IMR-90 (cell line): Measurements from ENCODE around the gene ITPKB. TPM values are rescaled to one million over a fixed set of nuclear protein-coding genes. Genes with fewer than 3 reads are reported as not detected.
A peak's percentile ranks its signal among the peaks of the same experiment; 100 is the strongest.

Experiments
- ATAC-seq: fragments of 200-7000 bp; cut with Tn5 transposase; 2 replicates; pipeline ENCODE4 v1.9.1; 2020; ENCODE audit warnings: low read depth, mild to moderate bottlenecking, moderate library complexity
- BruUV-seq: library from RNA; stranded (reverse); fragments of 400-500 nt; replicated peaks from 2 replicates; lab custom pipeline; 2021; lab: Mats Ljungman, UMichigan
- CTCF ChIA-PET: fragments of 300-600 bp; formaldehyde crosslinking; extraction: SDS; loops from one replicate; lab custom pipeline; 2021; ENCODE audit warnings: antibody characterized with exemption; lab: Yijun Ruan, JAX
- POLR2A ChIA-PET: fragments of 300-600 bp; sonication (Branson Sonifier 250); formaldehyde crosslinking; loops from one replicate; lab custom pipeline; 2022; ENCODE audit warnings: antibody characterized with exemption; ENCODE audit not compliant: unreplicated experiment; lab: Charles Lee
- DNase-seq: peaks from one replicate; pipeline ENCODE4 v3.0.0; 2013
- H2AFZ ChIP-seq: replicated peaks from 2 replicates; pipeline ENCODE3; 2013; ENCODE audit warnings: low read length, mild to moderate bottlenecking; ENCODE audit not compliant: poor library complexity
- H2AK5ac ChIP-seq: 2 replicates; pipeline ENCODE4 v1.6.1; 2013; ENCODE audit warnings: low read depth, low read length, inconsistent platforms
- H2AK9ac ChIP-seq: replicated peaks from 2 replicates; pipeline ENCODE3; 2013; ENCODE audit warnings: mild to moderate bottlenecking, low read depth, low read length, moderate library complexity; ENCODE audit not compliant: poor library complexity
- H2BK120ac ChIP-seq: 2 replicates; pipeline ENCODE4 v1.6.1; 2013; ENCODE audit warnings: low read depth, low read length, inconsistent platforms
- H2BK15ac ChIP-seq: 3 replicates; pipeline ENCODE4 v1.6.1; 2013; ENCODE audit warnings: low read depth, low read length, inconsistent platforms
- H2BK20ac ChIP-seq: 2 replicates; pipeline ENCODE4 v1.6.1; 2013; ENCODE audit warnings: low read depth, mild to moderate bottlenecking, inconsistent platforms, low read length, moderate library complexity
- H2BK5ac ChIP-seq: 2 replicates; pipeline ENCODE4 v1.6.1; 2013; ENCODE audit warnings: mild to moderate bottlenecking, low read depth, low read length, inconsistent platforms; ENCODE audit not compliant: poor library complexity, severe bottlenecking
- H3K14ac ChIP-seq: replicated peaks from 2 replicates; pipeline ENCODE4 v1.6.1; 2013; ENCODE audit warnings: low read depth, low read length, inconsistent platforms
- H3K18ac ChIP-seq: 2 replicates; pipeline ENCODE4 v1.6.1; 2013; ENCODE audit warnings: low read depth, low read length, control low read depth
- H3K23ac ChIP-seq: 2 replicates; pipeline ENCODE4 v1.6.1; 2013; ENCODE audit warnings: low read depth, low read length, inconsistent platforms
- H3K27ac ChIP-seq: 2 replicates; pipeline ENCODE4 v1.5.1; 2013; ENCODE audit warnings: mild to moderate bottlenecking, control low read depth, low read length; ENCODE audit not compliant: insufficient read depth
- H3K27me3 ChIP-seq: 2 replicates; pipeline ENCODE4 v1.6.1; 2013; ENCODE audit warnings: low read length; ENCODE audit not compliant: control insufficient read depth, insufficient read depth
- H3K36me3 ChIP-seq: 2 replicates; pipeline ENCODE4 v1.6.1; 2013; ENCODE audit warnings: low read length, mixed read lengths; ENCODE audit not compliant: control insufficient read depth, insufficient read depth
- H3K4ac ChIP-seq: 2 replicates; pipeline ENCODE4 v1.6.1; 2013; ENCODE audit warnings: low read depth, low read length, inconsistent platforms
- H3K4me1 ChIP-seq: 2 replicates; pipeline ENCODE4 v1.6.1; 2013; ENCODE audit warnings: low read length, mixed read lengths; ENCODE audit not compliant: control insufficient read depth, insufficient read depth
- H3K4me2 ChIP-seq: 2 replicates; pipeline ENCODE4 v1.6.1; 2013; ENCODE audit warnings: low read depth, mild to moderate bottlenecking, control low read depth, low read length, moderate library complexity
- H3K4me3 ChIP-seq: 2 replicates; pipeline ENCODE4 v1.5.1; 2013; ENCODE audit warnings: low read depth, mild to moderate bottlenecking, control low read depth, low read length, moderate library complexity; ENCODE audit not compliant: insufficient read depth
- H3K56ac ChIP-seq: 2 replicates; pipeline ENCODE4 v1.6.1; 2013; ENCODE audit warnings: low read length, inconsistent platforms; ENCODE audit not compliant: insufficient read depth; ENCODE audit errors: extremely low read depth
- H3K79me1 ChIP-seq, 2 experiments: 2 replicates each; pipeline ENCODE4 v1.6.1; 2013; ENCODE audit warnings: low read length in 2 of 2, inconsistent platforms in 1 of 2, low read depth in 1 of 2
- H3K9ac ChIP-seq: 2 replicates; pipeline ENCODE4 v1.6.1; 2013; ENCODE audit warnings: low read depth, low read length, control low read depth
- H3K9me1 ChIP-seq: 2 replicates; pipeline ENCODE4 v1.6.1; 2013; ENCODE audit warnings: low read length, inconsistent platforms; ENCODE audit not compliant: insufficient read depth
- H3K9me3 ChIP-seq: 2 replicates; pipeline ENCODE4 v1.6.1; 2013; ENCODE audit warnings: low read length; ENCODE audit not compliant: control insufficient read depth, insufficient read depth
- H4K20me1 ChIP-seq: 2 replicates; pipeline ENCODE4 v1.6.1; 2013; ENCODE audit warnings: low read length, inconsistent platforms; ENCODE audit not compliant: insufficient read depth
- H4K5ac ChIP-seq: 2 replicates; pipeline ENCODE4 v1.6.1; 2013; ENCODE audit warnings: mild to moderate bottlenecking, low read depth, low read length, control low read depth
- H4K8ac ChIP-seq, 2 experiments: 2 replicates each; pipeline ENCODE4 v1.6.1; 2013; ENCODE audit warnings: low read depth in 2 of 2, low read length in 2 of 2, control low read depth in 1 of 2, inconsistent platforms in 1 of 2
- H4K91ac ChIP-seq: 2 replicates; pipeline ENCODE4 v1.6.1; 2013; ENCODE audit warnings: low read depth, low read length, inconsistent platforms; ENCODE audit not compliant: insufficient read depth
- CTCF ChIP-seq: conservative IDR thresholded peaks from 2 replicates; pipeline ENCODE4 v1.5.1; 2012; ENCODE audit warnings: mild to moderate bottlenecking, low read depth, low read length, improper control_type of control experiment
- FOS ChIP-seq: fragments of 150-350 bp; IDR thresholded peaks from 2 replicates; pipeline ENCODE4 v1.6.1; 2016; ENCODE audit warnings: low read depth, low read length
- NFE2L2 ChIP-seq: fragments of 150-350 bp; IDR thresholded peaks from 2 replicates; pipeline ENCODE4 v1.6.1; 2016; ENCODE audit warnings: low read depth, mild to moderate bottlenecking, low read length
- SMC3 ChIP-seq: fragments of 150-350 bp; IDR thresholded peaks from 2 replicates; pipeline ENCODE4 v1.6.1; 2016; ENCODE audit warnings: low read depth, mild to moderate bottlenecking, antibody characterized with exemption, low read length, moderate library complexity
- USF2 ChIP-seq: fragments of 150-350 bp; IDR thresholded peaks from 2 replicates; pipeline ENCODE4 v1.6.1; 2017; ENCODE audit warnings: mild to moderate bottlenecking, antibody characterized with exemption, low read length, low read depth
- WGBS, 2 experiments: methylation state at CpG; one replicate each; pipeline versions ENCODE4 v1.1.5 to v1.1.7; 2013; ENCODE audit warnings: missing lambda C conversion rate in 2 of 2; ENCODE audit not compliant: insufficient read length in 1 of 2; ENCODE audit errors: extremely low coverage in 2 of 2; 5-methylcytosine and 5-hydroxymethylcytosine counted together
- dilution Hi-C: fragments of 300-500 bp; cut with HindIII; formaldehyde crosslinking; loops from one replicate; pipeline ENCODE4 v1.14.3; 2018; ENCODE audit warnings: low sequenced_read_pairs; ENCODE audit not compliant: unreplicated experiment
- in situ Hi-C: fragments of 300-500 bp; cut with MboI; formaldehyde crosslinking; loops from 3 replicates; pipeline ENCODE4 v1.14.3; 2019; ENCODE audit warnings: low sequenced_read_pairs, inconsistent platforms, mixed read lengths
- intact Hi-C: fragments of 100-400 bp; cut with micrococcal nuclease; formaldehyde crosslinking; loops from 2 replicates; pipeline ENCODE4 v1.10.0; 2022
- polyA plus RNA-seq, 3 experiments: library from polyadenylated mRNA; depleted of rRNA; stranded (reverse); fragments of >200 nt; gene quantifications; 2 replicates each; pipeline ENCODE4 v1.2.3, GENCODE V29; 2012; ENCODE audit warnings: low replicate concordance in 1 of 3
- total RNA-seq: library from RNA; depleted of rRNA; stranded (reverse); fragments of >200 nt; gene quantifications from 2 replicates; pipeline ENCODE4 v1.2.3, GENCODE V29; 2012

The ITPKB gene
- total and polyA plus RNA-seq, 2 of the 4 experiments (the other 2 are of a cell fraction) = 0.72 to 1.4 TPM

GRCh38 chr1:226656601-226657277 is 82.3 kb downstream of the ITPKB start (continued):
- peak; percentile 33; the same call in 1 of the 2 replicates for TF ChIP-seq FOS

- no peak overlapping the region for H3K9ac ChIP-seq
- no peak overlapping the region for H3K4me3 ChIP-seq
- H4K8ac ChIP-seq = no peak overlapping the region
- H2AK9ac ChIP-seq = no peak overlapping the region
- H3K4me2 ChIP-seq = no peak overlapping the region
- no TSS peak for BruUV-seq
- no peaks in the 10 kb centered on the region for H3K27me3 ChIP-seq
- ChIA-PET POLR2A (no interaction called here), CTCF (no interaction called here)
- H2BK5ac ChIP-seq = no peak overlapping the region
- DNase-seq = no peak
- no peaks in the 10 kb centered on the region for H4K20me1 ChIP-seq
- no peak for ATAC-seq
- dilution Hi-C loops (no loop called here), in situ Hi-C loops (no loop called here), intact Hi-C loops (no loop called here)
- H3K9me3 ChIP-seq = no peaks in the 10 kb centered on the region
- peaks cover 0 to 3% of the 10 kb centered on the region in 2 experiments; a peak in 1 of 4 replicates for H3K79me1 ChIP-seq
- H2BK15ac ChIP-seq = no peak overlapping the region
- H3K4ac ChIP-seq = peak overlapping the region; percentile 8; the same call in 1 of the 2 replicates
- no peak overlapping the region for H3K14ac ChIP-seq
- no peak overlapping the region for H3K18ac ChIP-seq
- H3K27ac ChIP-seq = no peak overlapping the region
- H2AFZ ChIP-seq = no peak overlapping the region
- no peak overlapping the region for H4K91ac ChIP-seq
- no peak overlapping the region for H3K56ac ChIP-seq
- 100% methylated on average over 1 of the region's 4 CpGs; no CpG with 5 or more reads in 1 of the 2 experiments for WGBS, 2 experiments
- no peak overlapping the region for H2BK20ac ChIP-seq
- no peak overlapping the region for H4K5ac ChIP-seq
- H3K23ac ChIP-seq = no peak overlapping the region
- H2BK120ac ChIP-seq = no peak overlapping the region
- no peaks in the 10 kb centered on the region for H3K36me3 ChIP-seq
- no peak overlapping the region for H2AK5ac ChIP-seq
- peaks cover 20% of the 10 kb centered on the region for H3K4me1 ChIP-seq
- H3K9me1 ChIP-seq = peaks cover 18% of the 10 kb centered on the region
- TF ChIP-seq NFE2L2 (no peak), SMC3 (no peak), CTCF (no peak), USF2 (no peak)
Observed at GRCh38 chr1:226656201-226656600, 82.9 kb downstream of the ITPKB start.
